GM12891 (cell line): ENCODE data around the gene N4BP2L1.

Experiments
- POLR2AphosphoS5 ChIP-seq: IDR thresholded peaks from 2 replicates; pipeline ENCODE4 v1.6.1; 2011; ENCODE audit warnings: low read depth, low read length, control low read depth
- TAF1 ChIP-seq: IDR thresholded peaks from 2 replicates; pipeline ENCODE4 v1.6.1; 2011; ENCODE audit warnings: low read depth, low read length, control low read depth

- TF ChIP-seq TAF1 (peak; percentile 62; the same call in 1 of the 2 replicates), POLR2AphosphoS5 (peak; percentile 86)
These were observed at the start of gene N4BP2L1 for GRCh38 chr13:32427852-32428580.
